Ascending aorta (tissue), 2 donors: Measurements from ENCODE around the gene ARHGAP10. TPM values are rescaled to one million over a fixed set of nuclear protein-coding genes. Genes with fewer than 3 reads are reported as not detected.

Source experiments
- DNase-seq, 2 donors: peaks; one replicate each; pipeline ENCODE4 v3.0.0-alpha.2; 2019; ENCODE audit warnings: low spot score in 2 of 2
- H3K27ac ChIP-seq, 2 donors: fragments of 200-600 bp; sonication (generic); one replicate each; pipeline ENCODE4 v1.5.1; 2016 to 2017; ENCODE audit warnings: mild to moderate bottlenecking in 1 of 2
- H3K27me3 ChIP-seq: fragments of 200-600 bp; sonication (generic); one replicate; pipeline ENCODE4 v1.5.1; 2017
- H3K36me3 ChIP-seq, 2 donors: fragments of 200-600 bp; sonication (generic); one replicate each; pipeline ENCODE4 v1.5.1; 2016
- H3K4me1 ChIP-seq, 2 donors: fragments of 200-600 bp; sonication (generic); one replicate each; pipeline ENCODE4 v1.5.1; 2016 to 2017; ENCODE audit warnings: mild to moderate bottlenecking in 1 of 2
- H3K4me3 ChIP-seq, 2 donors: fragments of 200-600 bp; sonication (generic); one replicate each; pipeline ENCODE4 v1.5.1; 2016 to 2017; ENCODE audit warnings: mild to moderate bottlenecking in 1 of 2
- H3K9me3 ChIP-seq, 2 donors: fragments of 200-600 bp; sonication (generic); one replicate each; pipeline ENCODE4 v1.5.1; 2016
- intact Hi-C: fragments of 100-400 bp; cut with DNase I; formaldehyde crosslinking; loops from one replicate; pipeline ENCODE4 v1.15.1; 2023
- total RNA-seq: library from RNA; depleted of rRNA; stranded (reverse); fragments of >200 nt; gene quantifications from one replicate; pipeline ENCODE4 v1.1.0, GENCODE V29; 2016
- TF ChIP-seq, protein P1 (sequence below), 3 experiments: fragments of 200-600 bp in 2 of 3; fragments of 450-650 bp in 1 of 3; sonication (generic) in 2 of 3; IDR thresholded peaks; one replicate each; pipeline ENCODE4 v1.5.1; 2016 to 2019; ENCODE audit warnings: antibody characterized with exemption in 3 of 3, mild to moderate bottlenecking in 1 of 3, moderate library complexity in 1 of 3

The ARHGAP10 gene
- total RNA-seq, 1 donor from 2014 or later = 77.3 TPM

- H3K27ac ChIP-seq = peak overlapping the region; percentile 54 to 60
- TF ChIP-seq, protein P1, sequence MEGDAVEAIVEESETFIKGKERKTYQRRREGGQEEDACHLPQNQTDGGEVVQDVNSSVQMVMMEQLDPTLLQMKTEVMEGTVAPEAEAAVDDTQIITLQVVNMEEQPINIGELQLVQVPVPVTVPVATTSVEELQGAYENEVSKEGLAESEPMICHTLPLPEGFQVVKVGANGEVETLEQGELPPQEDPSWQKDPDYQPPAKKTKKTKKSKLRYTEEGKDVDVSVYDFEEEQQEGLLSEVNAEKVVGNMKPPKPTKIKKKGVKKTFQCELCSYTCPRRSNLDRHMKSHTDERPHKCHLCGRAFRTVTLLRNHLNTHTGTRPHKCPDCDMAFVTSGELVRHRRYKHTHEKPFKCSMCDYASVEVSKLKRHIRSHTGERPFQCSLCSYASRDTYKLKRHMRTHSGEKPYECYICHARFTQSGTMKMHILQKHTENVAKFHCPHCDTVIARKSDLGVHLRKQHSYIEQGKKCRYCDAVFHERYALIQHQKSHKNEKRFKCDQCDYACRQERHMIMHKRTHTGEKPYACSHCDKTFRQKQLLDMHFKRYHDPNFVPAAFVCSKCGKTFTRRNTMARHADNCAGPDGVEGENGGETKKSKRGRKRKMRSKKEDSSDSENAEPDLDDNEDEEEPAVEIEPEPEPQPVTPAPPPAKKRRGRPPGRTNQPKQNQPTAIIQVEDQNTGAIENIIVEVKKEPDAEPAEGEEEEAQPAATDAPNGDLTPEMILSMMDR (IDR thresholded peaks at IDR 0.05) = no peak
Measured at GRCh38 chr4:147760695-147761094, 28.8 kb downstream of the ARHGAP10 start.

GRCh38 chr4:147761218-147761883, 29.5 kb downstream of the ARHGAP10 start:
- Histone ChIP-seq H3K27me3 (no peaks in the 10 kb centered on the region), H3K36me3 (peaks cover 0 to 4% of the 10 kb centered on the region in 2 donors), H3K9me3 (no peaks in the 10 kb centered on the region), H3K27ac (peak overlapping the region; percentile 15 to 54), H3K4me3 (no peak overlapping the region), H3K4me1 (peaks cover 3 to 42% of the 10 kb centered on the region in 2 donors)
- no peak for DNase-seq
- intact Hi-C loops = no loop called here
- TF ChIP-seq, protein P1 (IDR thresholded peaks at IDR 0.05) = no peak

More at GRCh38 chr4:147760695-147761094, 28.8 kb downstream of the ARHGAP10 start:
- Histone ChIP-seq H3K27me3 (no peaks in the 10 kb centered on the region), H3K36me3 (peaks cover 0 to 4% of the 10 kb centered on the region in 2 donors), H3K4me3 (no peak overlapping the region), H3K4me1 (peaks cover 7 to 49% of the 10 kb centered on the region in 2 donors), H3K9me3 (no peaks in the 10 kb centered on the region)
- intact Hi-C loops = no loop called here
- DNase-seq = peak in 1 of 2 donors; percentile 82

DNA sequence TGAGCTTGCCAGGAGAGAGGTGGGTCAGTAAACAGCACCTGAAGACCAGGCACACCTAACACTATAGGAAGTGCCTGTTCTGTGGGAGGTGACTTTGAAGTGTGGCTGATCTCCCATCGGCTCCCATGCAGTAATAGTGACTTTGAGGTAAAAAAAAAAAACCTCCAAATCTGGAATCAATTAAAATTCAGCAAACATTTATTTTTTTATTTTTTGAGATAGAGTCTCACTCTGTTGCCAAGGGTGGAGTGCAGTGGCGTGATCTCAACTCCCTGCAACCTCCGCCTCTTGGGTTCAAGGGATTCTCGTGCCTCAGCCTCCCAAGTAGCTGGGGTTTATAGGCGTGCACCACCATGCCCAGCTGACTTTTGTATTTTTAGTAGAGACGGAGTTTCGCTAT, 32.4 kb downstream of the ARHGAP10 start:
- Histone ChIP-seq H3K36me3 (no peaks in the 10 kb centered on the region), H3K4me1 (peaks cover 3 to 35% of the 10 kb centered on the region in 2 donors), H3K9me3 (no peaks in the 10 kb centered on the region), H3K27me3 (no peaks in the 10 kb centered on the region), H3K4me3 (no peak overlapping the region), H3K27ac (no peak overlapping the region)
- intact Hi-C loops = no loop called here
- no peak for DNase-seq
- TF ChIP-seq, protein P1 (IDR thresholded peaks at IDR 0.05) = no peak

DNA sequence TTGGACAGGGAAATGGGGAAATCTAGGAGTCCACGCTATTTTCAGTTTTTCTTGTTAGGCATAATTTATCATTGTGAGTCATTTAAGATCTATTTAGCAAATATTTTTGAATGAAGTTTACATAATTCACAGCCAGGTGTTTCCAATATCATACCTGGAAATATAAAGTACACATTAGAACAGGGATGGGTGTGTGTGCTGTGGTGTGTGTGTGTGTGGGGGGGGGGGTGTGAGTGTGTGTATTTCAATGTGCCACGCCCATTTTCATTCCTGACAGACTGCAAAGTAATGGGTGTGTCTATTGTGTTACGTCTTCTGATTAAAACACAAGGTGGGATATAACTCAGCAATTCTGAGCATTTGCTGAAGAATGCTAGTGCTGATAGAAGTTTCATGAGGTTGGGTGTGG, 33.2 kb downstream of the ARHGAP10 start:
- H3K27me3 ChIP-seq = no peaks in the 10 kb centered on the region
- peaks cover 3 to 31% of the 10 kb centered on the region in 2 donors for H3K4me1 ChIP-seq
- no peaks in the 10 kb centered on the region for H3K9me3 ChIP-seq
- DNase-seq = no peak
- intact Hi-C loops = no loop called here
- H3K36me3 ChIP-seq = peaks cover 0 to 5% of the 10 kb centered on the region in 2 donors
- H3K27ac ChIP-seq = no peak overlapping the region
- TF ChIP-seq, protein P1 (IDR thresholded peaks at IDR 0.05) = no peak
- H3K4me3 ChIP-seq = no peak overlapping the region

- intact Hi-C loops = no loop called here
- no peak overlapping the region for H3K4me3 ChIP-seq
- H3K4me1 ChIP-seq = peaks cover 0 to 24% of the 10 kb centered on the region in 2 donors
- no peaks in the 10 kb centered on the region for H3K27me3 ChIP-seq
- peaks cover 0 to 5% of the 10 kb centered on the region in 2 donors for H3K36me3 ChIP-seq
- TF ChIP-seq, protein P1 (IDR thresholded peaks at IDR 0.05) = no peak
- no peak overlapping the region for H3K27ac ChIP-seq
- DNase-seq = no peak
- no peaks in the 10 kb centered on the region for H3K9me3 ChIP-seq
Measured at GRCh38 chr4:147768113-147768512, 36.2 kb downstream of the ARHGAP10 start.
